Naive thymus-derived CD8-positive, alpha-beta T cell (primary cell): ENCODE results near the gene HDAC4. TPM values are rescaled to one million over a fixed set of nuclear protein-coding genes. Genes with fewer than 3 reads are reported as not detected.

Source experiments
- ATAC-seq, 2 donors: fragments of 150-1000 bp; cut with Tn5 transposase in 1 of 2; sonication (Bioruptor Pico), chemical (Tn5 transposase) in 1 of 2; 1 replicate in 1 of 2; 2 replicates in 1 of 2; pipeline ENCODE4 v1.10.0; 2021; ENCODE audit warnings: mild to moderate bottlenecking in 2 of 2, moderate library complexity in 2 of 2
- POLR2A ChIA-PET: fragments of 350-600 bp; sonication (Branson Sonifier 250); formaldehyde crosslinking; loops from one replicate; lab custom pipeline; 2021; ENCODE audit warnings: antibody characterized with exemption; lab: Charles Lee
- DNase-seq, 10 donors: peaks; one replicate each; pipeline versions ENCODE4 v3.0.0 to v3.0.0-alpha.2; 2020 to 2022
- H3K27ac Mint-ChIP-seq, 10 donors: one replicate each; pipeline ENCODE4 v1.8.0; 2020 to 2022; ENCODE audit warnings: mild to moderate bottlenecking in 10 of 10, mixed read lengths in 10 of 10, moderate library complexity in 4 of 10, inconsistent platforms in 1 of 10
- H3K27me3 Mint-ChIP-seq, 5 donors: one replicate each; pipeline ENCODE4 v1.8.0; 2021 to 2022; ENCODE audit warnings: mixed read lengths in 5 of 5
- H3K36me3 Mint-ChIP-seq, 3 donors: one replicate each; pipeline ENCODE4 v1.8.0; 2020 to 2022; ENCODE audit warnings: mixed read lengths in 3 of 3, mild to moderate bottlenecking in 2 of 3, inconsistent platforms in 1 of 3
- H3K4me1 Mint-ChIP-seq, 4 donors: one replicate each; pipeline ENCODE4 v1.8.0; 2021 to 2022; ENCODE audit warnings: mixed read lengths in 4 of 4
- H3K4me3 Mint-ChIP-seq, 10 donors: one replicate each; pipeline ENCODE4 v1.8.0; 2020 to 2022; ENCODE audit warnings: mild to moderate bottlenecking in 10 of 10, mixed read lengths in 10 of 10, moderate library complexity in 6 of 10, inconsistent platforms in 1 of 10
- H3K9me3 Mint-ChIP-seq, 9 donors: one replicate each; pipeline ENCODE4 v1.8.0; 2020 to 2022; ENCODE audit warnings: mixed read lengths in 9 of 9, mild to moderate bottlenecking in 3 of 9, inconsistent platforms in 1 of 9, moderate library complexity in 1 of 9
- polyA plus RNA-seq, 3 donors: library from polyadenylated mRNA; unstranded; fragments of 300-500 nt; fragmentation: Illumina TruSeq; gene quantifications; one replicate each; pipeline ENCODE4 v1.2.3, GENCODE V29; 2021
- total RNA-seq, 8 experiments: library from RNA in 2 of 8; stranded (reverse) in 2 of 8; gene quantifications; one replicate each; pipeline ENCODE4 v1.2.3 and lab custom pipeline; 2021 to 2026

Gene HDAC4
- total and polyA plus RNA-seq, 5 experiments from 2014 or later, result 2.8 to 37.3 (median 10.1) TPM

DNA sequence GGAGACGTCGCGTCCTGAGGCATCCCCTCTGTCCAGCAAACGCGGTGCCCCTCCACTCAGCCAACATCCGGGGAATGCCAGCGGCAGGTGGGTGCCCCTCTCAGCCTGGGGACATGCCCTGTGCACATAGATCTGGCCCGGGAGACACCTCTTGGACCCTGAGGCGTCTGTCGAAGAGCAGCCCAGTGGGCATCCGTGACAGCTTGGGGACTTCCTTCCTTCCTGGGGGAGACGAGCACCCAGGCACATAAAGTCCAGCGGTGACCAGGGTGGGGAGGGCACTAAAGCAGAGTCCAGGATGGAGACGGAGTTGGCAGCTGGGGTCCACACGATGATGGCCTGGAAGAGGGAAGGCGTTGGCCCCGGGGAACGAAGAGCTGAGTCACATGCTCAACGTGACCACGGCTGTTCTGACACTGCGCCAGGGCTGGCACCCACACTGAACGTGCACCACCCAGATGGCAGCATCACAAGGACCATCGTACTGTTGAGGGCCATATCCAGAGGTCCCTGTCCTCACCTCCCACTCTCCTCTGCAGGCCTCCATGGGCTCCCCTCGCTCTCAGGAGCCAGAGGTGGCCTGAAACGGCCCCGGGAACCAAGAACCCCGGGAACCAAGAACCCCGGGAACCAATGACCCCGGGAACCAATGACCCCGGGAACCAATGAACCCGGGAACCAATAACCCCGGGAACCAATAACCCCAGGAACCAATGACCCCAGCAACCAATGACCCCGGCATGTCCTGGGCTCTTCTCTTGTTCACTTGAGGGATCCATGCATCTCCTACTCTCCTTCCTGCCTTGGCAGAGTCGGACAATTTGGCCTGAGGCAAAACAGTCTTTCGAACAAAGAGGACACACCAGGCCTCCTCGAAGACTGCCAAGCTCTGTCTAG, 22.6 kb downstream of the HDAC4 start:
- ATAC-seq, result no peak
- no peaks in the 10 kb centered on the region for H3K27me3 Mint-ChIP-seq
- H3K36me3 Mint-ChIP-seq, result no peaks in the 10 kb centered on the region
- H3K27ac Mint-ChIP-seq, result peak overlapping the region in 7 of 10 donors; percentile 20 to 91 (median 51)
- no peak for DNase-seq
- H3K4me1 Mint-ChIP-seq, result peaks cover 15 to 37% (median 29%) of the 10 kb centered on the region in 4 donors
- peak overlapping the region in 1 of 10 donors; percentile 26 for H3K4me3 Mint-ChIP-seq
- H3K9me3 Mint-ChIP-seq, result no peaks in the 10 kb centered on the region
- POLR2A ChIA-PET, result no interaction called here

DNA sequence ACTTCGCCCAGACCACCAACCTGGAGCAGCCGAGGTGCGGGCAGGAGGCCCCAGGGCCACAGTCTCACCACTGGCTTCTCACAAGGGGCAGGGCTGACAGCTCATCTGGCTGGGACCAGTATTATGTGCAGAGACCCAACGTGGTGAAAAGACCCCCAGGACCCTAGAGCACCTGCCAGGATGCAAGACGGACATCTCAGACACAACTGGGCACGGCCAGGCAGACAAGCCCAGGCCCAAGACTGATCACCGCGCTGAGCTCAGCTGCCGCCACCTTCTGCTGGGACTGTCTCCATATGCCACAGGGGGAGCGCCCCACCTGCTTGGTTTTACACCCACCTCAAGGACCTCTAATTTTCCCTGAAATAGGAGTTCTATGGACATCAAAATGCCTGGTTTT, 23.2 kb downstream of the HDAC4 start:
- H3K27ac Mint-ChIP-seq, result peak overlapping the region in 8 of 10 donors; percentile 20 to 81 (median 48)
- peaks cover 15 to 33% (median 28%) of the 10 kb centered on the region in 4 donors for H3K4me1 Mint-ChIP-seq
- ATAC-seq (no peak), DNase-seq (no peak)
- POLR2A ChIA-PET, result no interaction called here
- no peaks in the 10 kb centered on the region for H3K27me3 Mint-ChIP-seq
- peak overlapping the region in 1 of 10 donors; percentile 45 for H3K4me3 Mint-ChIP-seq
- H3K36me3 Mint-ChIP-seq, result no peaks in the 10 kb centered on the region
- H3K9me3 Mint-ChIP-seq, result no peaks in the 10 kb centered on the region

DNA sequence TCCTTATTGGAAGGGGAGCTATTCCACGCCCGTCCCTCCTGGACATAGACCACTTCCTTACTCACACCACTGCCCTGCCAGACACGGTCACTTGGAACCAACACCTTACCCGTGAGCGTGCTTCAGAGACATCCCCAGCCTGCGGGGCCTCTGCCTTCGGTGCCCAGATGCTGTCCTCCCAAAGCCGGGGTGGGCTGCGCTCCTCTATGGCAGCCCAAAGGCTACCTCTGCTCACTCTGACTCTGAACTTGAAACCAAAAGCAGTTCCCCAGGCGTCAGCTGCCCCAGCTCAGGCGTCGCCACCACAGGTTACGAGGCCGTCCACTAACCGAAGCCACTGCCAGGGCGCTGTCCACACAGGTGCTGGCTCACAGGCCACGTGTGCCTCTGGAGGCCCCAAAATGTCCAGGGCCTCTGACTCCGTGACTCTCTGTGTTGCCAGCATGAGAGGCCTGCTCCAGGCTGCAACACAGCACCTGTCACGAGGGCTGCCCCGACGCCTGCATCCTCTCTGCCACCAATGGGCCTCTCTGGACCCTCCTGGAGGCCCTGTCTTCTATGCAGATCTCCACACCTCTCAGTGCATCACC, 23.8 kb downstream of the HDAC4 start:
- Mint-ChIP-seq H3K4me3 (peak overlapping the region in 1 of 10 donors; percentile 45), H3K27me3 (no peaks in the 10 kb centered on the region), H3K27ac (peak overlapping the region in 6 of 10 donors; percentile 15 to 81 (median 43)), H3K36me3 (no peaks in the 10 kb centered on the region), H3K4me1 (peaks cover 15 to 28% (median 25%) of the 10 kb centered on the region in 4 donors), H3K9me3 (no peaks in the 10 kb centered on the region)
- no peak for ATAC-seq
- DNase-seq, result no peak
- POLR2A ChIA-PET, result no interaction called here

DNA sequence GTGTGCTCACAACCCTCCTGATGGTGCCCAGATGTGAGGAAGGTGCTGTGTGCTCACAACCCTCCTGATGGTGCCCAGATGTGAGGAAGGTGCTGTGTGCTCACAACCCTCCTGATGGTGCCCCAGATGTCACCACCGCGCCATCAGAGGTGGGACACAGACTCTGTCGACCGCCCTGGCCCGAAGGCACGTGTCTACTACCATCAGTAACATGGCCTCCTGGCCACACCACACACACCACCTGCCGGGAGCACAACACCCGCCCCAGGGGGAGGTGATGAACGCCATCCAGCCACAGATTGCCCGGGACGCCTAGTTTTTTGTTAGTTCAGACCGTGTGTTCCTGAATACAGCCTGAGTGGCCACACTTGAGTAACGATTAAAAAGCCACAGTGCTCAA, 24.5 kb downstream of the HDAC4 start:
- peaks cover 13 to 21% (median 18%) of the 10 kb centered on the region in 4 donors for H3K4me1 Mint-ChIP-seq
- peak overlapping the region in 3 of 10 donors; percentile 15 to 71 (median 34) for H3K27ac Mint-ChIP-seq
- H3K4me3 Mint-ChIP-seq, result no peak overlapping the region
- H3K36me3 Mint-ChIP-seq, result no peaks in the 10 kb centered on the region
- no peaks in the 10 kb centered on the region for H3K27me3 Mint-ChIP-seq
- POLR2A ChIA-PET, result no interaction called here
- no peak for DNase-seq
- no peak for ATAC-seq
- H3K9me3 Mint-ChIP-seq, result no peaks in the 10 kb centered on the region

DNA sequence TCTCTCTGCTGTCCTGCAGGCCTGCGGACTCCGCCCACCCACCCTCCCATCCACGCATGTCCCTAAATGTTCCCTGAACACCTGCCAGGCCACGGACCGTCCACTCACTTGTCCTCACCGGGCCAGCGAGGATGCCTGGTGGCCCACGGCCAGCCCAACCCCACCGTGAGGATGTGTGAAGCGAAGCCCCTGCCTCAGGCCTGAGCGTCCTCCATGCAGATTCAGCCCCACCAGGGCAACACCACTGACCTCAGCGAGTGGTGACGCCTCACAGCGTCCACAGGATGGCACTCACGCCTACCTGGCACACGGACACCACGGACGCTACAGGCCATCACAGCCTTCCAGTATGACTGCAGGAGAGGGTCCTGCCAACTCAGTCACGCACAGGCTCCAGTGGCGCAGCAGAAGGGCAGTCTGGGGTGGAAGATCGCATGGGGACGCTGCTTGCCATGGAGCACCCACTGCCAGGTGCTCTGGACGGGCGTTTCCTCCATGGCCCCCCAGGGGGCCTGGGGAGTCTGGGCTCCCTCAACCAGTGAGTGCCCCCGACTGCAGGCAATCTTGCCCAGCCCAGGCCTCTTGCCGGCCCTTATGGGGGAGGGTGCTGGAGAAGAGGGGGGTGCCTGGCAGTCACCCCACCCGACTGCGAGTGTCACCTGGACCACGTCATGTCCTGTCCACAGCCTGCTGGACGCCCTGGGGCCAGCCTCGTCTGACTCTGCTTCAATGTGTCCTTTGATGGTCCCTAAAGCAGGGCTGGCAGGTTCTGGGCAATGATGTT, 25.4 kb downstream of the HDAC4 start:
- Mint-ChIP-seq H3K27ac (peak overlapping the region in 3 of 10 donors; percentile 39 to 50 (median 43)), H3K36me3 (no peaks in the 10 kb centered on the region), H3K4me1 (peaks cover 5 to 13% (median 11%) of the 10 kb centered on the region in 4 donors)

DNA sequence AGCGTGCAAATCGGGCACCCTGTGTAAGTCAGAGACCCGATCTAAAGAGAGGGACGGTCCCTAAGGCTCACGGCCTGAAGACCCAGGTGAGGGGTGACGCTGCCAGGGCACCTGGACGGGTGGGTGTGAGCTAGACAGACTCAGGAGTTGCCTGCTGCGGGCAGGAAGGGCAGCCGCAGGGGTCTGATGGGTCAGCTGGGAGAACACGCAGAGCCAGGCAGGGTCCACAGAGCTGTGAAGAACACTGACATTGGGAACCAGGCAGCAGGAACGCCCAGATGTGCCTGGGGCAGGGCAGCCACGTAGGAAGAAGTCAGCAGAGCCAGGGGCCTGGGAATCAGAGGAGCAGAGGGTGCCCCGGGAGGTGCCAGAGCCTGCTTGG, 25.9 kb downstream of the HDAC4 start:
- ATAC-seq (no peak), DNase-seq (no peak)
- Mint-ChIP-seq H3K4me1 (peaks cover 8 to 13% (median 8%) of the 10 kb centered on the region in 4 donors), H3K27ac (no peak overlapping the region), H3K9me3 (no peaks in the 10 kb centered on the region), H3K4me3 (no peak overlapping the region), H3K27me3 (no peaks in the 10 kb centered on the region), H3K36me3 (no peaks in the 10 kb centered on the region)
- POLR2A ChIA-PET, result no interaction called here

More for the DNA sequence above, 25.4 kb downstream of the HDAC4 start:
- no peak overlapping the region for H3K4me3 Mint-ChIP-seq
- DNase-seq, result no peak
- ATAC-seq, result no peak
- H3K9me3 Mint-ChIP-seq, result no peaks in the 10 kb centered on the region
- POLR2A ChIA-PET, result no interaction called here
- no peaks in the 10 kb centered on the region for H3K27me3 Mint-ChIP-seq

DNA sequence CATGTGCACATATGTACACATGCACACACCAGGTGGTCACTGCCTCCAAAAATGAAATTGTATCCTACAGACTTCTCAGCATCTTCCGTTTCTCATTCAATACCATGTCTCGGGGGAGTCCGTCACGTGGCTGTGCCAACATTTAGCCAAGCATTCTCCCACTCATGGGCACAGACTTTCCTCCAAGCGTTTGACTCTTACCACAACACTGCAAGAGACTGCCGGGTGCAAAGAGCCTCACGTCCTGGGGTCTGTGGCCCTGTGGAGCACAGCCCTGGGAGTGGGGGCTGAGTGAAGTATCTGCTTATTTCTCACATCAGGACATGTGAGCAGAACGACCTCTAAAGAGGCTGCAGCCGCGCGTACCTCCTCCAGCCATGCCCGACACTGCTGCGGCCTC, 28.0 kb downstream of the HDAC4 start:
- no peak for DNase-seq
- POLR2A ChIA-PET, result no interaction called here
- H3K9me3 Mint-ChIP-seq, result no peaks in the 10 kb centered on the region
- H3K4me1 Mint-ChIP-seq, result peaks cover 3 to 17% (median 4%) of the 10 kb centered on the region in 4 donors
- H3K27me3 Mint-ChIP-seq, result no peaks in the 10 kb centered on the region
- ATAC-seq, result no peak
- H3K27ac Mint-ChIP-seq, result no peak overlapping the region
- H3K36me3 Mint-ChIP-seq, result no peaks in the 10 kb centered on the region
- no peak overlapping the region for H3K4me3 Mint-ChIP-seq

DNA sequence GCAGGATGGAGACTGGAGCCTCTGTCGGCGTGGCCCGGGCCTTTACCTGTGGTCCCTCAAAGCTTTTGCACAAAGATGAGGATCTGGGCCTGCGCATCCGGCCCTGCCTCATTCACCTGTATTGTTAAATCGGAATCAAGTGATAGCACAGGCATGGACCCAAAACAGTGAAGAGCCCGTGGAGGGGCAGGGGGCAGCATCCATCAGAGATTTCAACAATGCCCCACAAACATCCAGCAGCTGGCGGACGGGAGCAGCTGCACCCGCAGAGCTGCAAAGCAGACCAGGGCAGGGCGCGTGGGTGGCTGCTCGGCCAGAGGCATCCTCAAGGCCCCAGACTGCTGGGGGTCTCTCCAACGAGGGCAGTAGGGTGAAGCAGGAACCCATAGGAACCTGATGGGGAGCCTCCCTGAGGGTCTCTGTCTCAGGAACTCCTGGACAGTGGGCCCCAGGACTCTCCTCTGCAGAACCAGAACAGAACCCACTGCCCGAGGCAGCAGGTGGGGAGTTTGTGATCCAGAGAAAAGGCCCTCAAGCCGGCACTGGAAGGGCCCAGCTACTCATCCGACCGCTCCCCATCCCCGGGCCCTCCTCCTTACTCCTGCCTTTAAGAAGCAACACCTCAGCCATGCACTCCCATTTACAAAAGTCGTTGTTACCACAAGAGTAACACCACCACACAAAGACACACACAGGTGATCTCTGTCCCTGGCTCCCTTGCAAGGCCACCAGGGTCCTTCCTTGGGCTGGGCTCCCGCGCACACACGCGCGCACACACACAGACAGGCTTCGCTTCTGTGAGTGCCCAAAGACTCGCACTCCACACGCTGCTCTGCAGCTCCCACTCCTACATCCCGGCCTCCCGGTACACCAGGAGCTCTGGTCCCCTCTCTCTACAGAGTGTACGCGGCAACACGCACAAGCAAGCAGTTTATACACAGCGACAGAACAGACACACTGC, 28.8 kb downstream of the HDAC4 start:
- H3K27me3 Mint-ChIP-seq, result no peaks in the 10 kb centered on the region
- no peak overlapping the region for H3K4me3 Mint-ChIP-seq
- ATAC-seq (no peak), DNase-seq (no peak)
- no peaks in the 10 kb centered on the region for H3K9me3 Mint-ChIP-seq
- H3K4me1 Mint-ChIP-seq, result peaks cover 3 to 17% (median 4%) of the 10 kb centered on the region in 4 donors
- H3K36me3 Mint-ChIP-seq, result no peaks in the 10 kb centered on the region
- POLR2A ChIA-PET, result interaction anchor here (0.6 to 4.1 kb wide), 2 partner anchors 10 to 29 kb away, joined by 3 to 14 read pairs; partner anchors contain the start of gene HDAC4
- no peak overlapping the region for H3K27ac Mint-ChIP-seq

DNA sequence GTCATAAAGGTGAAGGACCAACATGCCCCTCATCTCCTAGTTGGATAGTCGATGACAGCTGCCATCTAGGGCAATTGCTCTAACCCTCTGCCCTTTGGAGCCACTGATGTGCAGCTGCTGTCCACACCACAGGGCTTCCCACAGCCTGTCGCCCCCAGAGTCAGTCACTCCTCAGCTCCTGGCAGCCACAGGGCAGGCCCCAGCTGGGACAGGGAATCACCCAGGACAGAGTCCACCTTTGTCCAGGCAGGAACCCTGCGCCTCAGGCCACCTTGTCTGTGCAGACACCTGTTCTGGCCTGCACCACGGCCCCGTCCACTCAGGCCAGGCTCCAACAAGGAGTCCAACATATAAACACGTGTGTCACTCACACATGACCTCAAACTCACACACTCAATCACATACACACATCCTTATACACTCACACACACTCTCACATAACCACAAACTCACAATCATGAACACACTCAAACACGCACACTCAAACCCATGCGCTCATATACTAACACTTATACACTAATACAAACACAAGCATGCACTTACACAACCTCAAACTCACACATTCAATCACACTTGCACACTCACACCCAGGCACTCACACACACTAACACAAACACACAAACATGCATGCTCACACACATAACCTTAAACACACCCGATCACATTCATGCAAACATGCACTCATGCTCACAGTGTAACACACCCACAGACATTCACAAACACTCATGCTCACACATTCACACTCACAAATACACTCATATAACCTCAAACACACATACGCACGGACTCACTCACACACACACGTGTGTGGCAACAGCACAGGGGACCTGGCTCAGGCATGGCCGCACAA, 29.7 kb downstream of the HDAC4 start:
- DNase-seq (no peak), ATAC-seq (no peak)
- Mint-ChIP-seq H3K4me1 (peaks cover 3 to 17% (median 5%) of the 10 kb centered on the region in 4 donors), H3K9me3 (no peaks in the 10 kb centered on the region), H3K4me3 (peak overlapping the region in 1 of 10 donors; percentile 88), H3K27me3 (no peaks in the 10 kb centered on the region), H3K36me3 (no peaks in the 10 kb centered on the region), H3K27ac (no peak overlapping the region)
- POLR2A ChIA-PET, result interaction anchor here (0.6 to 4.1 kb wide), 5 partner anchors 11 to 103 kb away, joined by 3 to 14 read pairs (median 8); partner anchors contain the start of gene HDAC4

DNA sequence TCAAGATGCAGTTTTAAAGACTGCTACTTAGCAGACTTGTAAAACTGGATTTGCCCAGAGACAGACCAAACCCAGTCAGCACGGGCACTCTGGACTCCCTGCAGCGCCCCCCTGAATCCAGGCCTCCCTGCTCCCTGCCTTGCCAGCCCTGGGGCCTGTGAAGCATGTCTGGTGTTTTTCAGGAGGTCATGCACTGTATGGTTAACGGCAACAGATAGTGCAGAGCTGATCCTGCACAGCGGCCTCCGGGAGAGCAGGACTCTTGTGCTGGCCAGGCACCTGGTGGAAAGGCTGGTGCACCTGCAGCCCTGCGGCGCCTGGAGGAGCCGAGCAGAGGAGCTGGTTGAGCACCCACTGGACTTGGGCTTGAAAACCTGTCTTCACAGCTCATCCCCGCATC, 30.4 kb downstream of the HDAC4 start:
- H3K27ac Mint-ChIP-seq, result peak overlapping the region in 1 of 10 donors; percentile 97

More for the DNA sequence above, 30.4 kb downstream of the HDAC4 start:
- DNase-seq (no peak), ATAC-seq (no peak)
- POLR2A ChIA-PET, result interaction anchor here (1.1 to 4.1 kb wide), 6 partner anchors 29 to 103 kb away, joined by 3 to 14 read pairs (median 6); partner anchors contain the start of gene HDAC4
- peaks cover 3 to 17% (median 8%) of the 10 kb centered on the region in 4 donors for H3K4me1 Mint-ChIP-seq
- H3K27me3 Mint-ChIP-seq, result no peaks in the 10 kb centered on the region
- no peaks in the 10 kb centered on the region for H3K9me3 Mint-ChIP-seq
- peak overlapping the region in 9 of 10 donors; percentile 65 to 88 (median 79) for H3K4me3 Mint-ChIP-seq
- no peaks in the 10 kb centered on the region for H3K36me3 Mint-ChIP-seq
